Mesodermal cell (in vitro differentiated cells): Measurements from ENCODE around the gene LAMA3.

ENCODE experiments used
- H3K27ac ChIP-seq: 2 replicates; pipeline ENCODE4 v1.7.0; 2013; ENCODE audit warnings: mild to moderate bottlenecking, low read depth, low read length, moderate library complexity; ENCODE audit not compliant: severe bottlenecking
- H3K36me3 ChIP-seq: 2 replicates; pipeline ENCODE4 v1.7.1; 2013; ENCODE audit warnings: mild to moderate bottlenecking, low read length, moderate library complexity; ENCODE audit not compliant: control insufficient read depth, insufficient read depth
- H3K4me1 ChIP-seq: one replicate; pipeline ENCODE4 v1.7.1; 2013; ENCODE audit warnings: mild to moderate bottlenecking, low read length; ENCODE audit not compliant: insufficient read depth, control insufficient read depth, poor library complexity, severe bottlenecking
- H3K4me3 ChIP-seq: 2 replicates; pipeline ENCODE4 v1.7.0; 2013; ENCODE audit warnings: low read length, control low read depth, mild to moderate bottlenecking; ENCODE audit not compliant: insufficient read depth, poor library complexity, severe bottlenecking; ENCODE audit errors: extremely low read depth
- H3K9me3 ChIP-seq: 2 replicates; pipeline ENCODE4 v1.7.1; 2013; ENCODE audit warnings: mild to moderate bottlenecking, low read length, moderate library complexity; ENCODE audit not compliant: control insufficient read depth
- WGBS, 2 experiments: methylation state at CpG; one replicate each; pipeline ENCODE4 v1.1.5; 2013; ENCODE audit warnings: missing lambda C conversion rate in 2 of 2; ENCODE audit not compliant: insufficient coverage in 2 of 2; 5-methylcytosine and 5-hydroxymethylcytosine counted together

LAMA3 gene

GRCh38 chr18:23879126-23879525, 189.9 kb downstream of the LAMA3 start:
- Histone ChIP-seq H3K4me3 (no peak overlapping the region), H3K9me3 (no peaks in the 10 kb centered on the region), H3K4me1 (no peaks in the 10 kb centered on the region), H3K36me3 (no peaks in the 10 kb centered on the region), H3K27ac (no peak overlapping the region)
- 93% methylated on average over 13 of the region's 13 CpGs for WGBS, 2 experiments

DNA sequence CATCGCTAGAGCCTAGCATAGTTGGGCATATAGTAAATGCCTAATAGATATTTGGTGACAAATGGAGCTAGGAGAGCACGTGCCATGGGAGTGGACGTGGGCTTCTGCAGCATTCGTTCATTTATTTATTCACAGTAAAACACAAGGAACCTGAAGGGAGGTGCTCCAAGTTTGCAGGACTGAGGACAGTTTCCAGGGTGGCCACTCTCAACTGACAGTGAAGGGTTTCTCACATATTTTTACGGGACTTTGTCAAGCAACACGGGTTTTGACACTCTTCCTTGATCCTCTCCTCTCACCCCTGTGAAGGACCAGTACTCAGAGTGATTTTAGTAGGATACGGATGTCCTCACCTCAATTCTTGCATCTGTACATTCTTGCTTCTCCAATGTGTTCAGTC, 190.3 kb downstream of the LAMA3 start:
- Histone ChIP-seq H3K4me3 (no peak overlapping the region), H3K4me1 (no peaks in the 10 kb centered on the region), H3K9me3 (no peaks in the 10 kb centered on the region), H3K36me3 (no peaks in the 10 kb centered on the region), H3K27ac (no peak overlapping the region)
- 85 to 89% methylated on average over 6 of the region's 7 CpGs for WGBS, 2 experiments

GRCh38 chr18:23879966-23880565, 190.8 kb downstream of the LAMA3 start:
- Histone ChIP-seq H3K4me1 (no peaks in the 10 kb centered on the region), H3K9me3 (no peaks in the 10 kb centered on the region), H3K4me3 (no peak overlapping the region), H3K36me3 (no peaks in the 10 kb centered on the region), H3K27ac (no peak overlapping the region)
- 88 to 92% methylated on average over 3 to 4 of the region's 6 CpGs for whole genome bisulfite sequencing, 2 experiments

GRCh38 chr18:23880931-23881617, 191.8 kb downstream of the LAMA3 start:
- Histone ChIP-seq H3K4me3 (no peak overlapping the region), H3K27ac (no peak overlapping the region), H3K36me3 (no peaks in the 10 kb centered on the region), H3K9me3 (no peaks in the 10 kb centered on the region), H3K4me1 (no peaks in the 10 kb centered on the region)
- WGBS, 2 experiments, result no CpG with 5 or more reads among the region's 2 CpGs

- Histone ChIP-seq H3K27ac (no peak overlapping the region), H3K4me1 (no peaks in the 10 kb centered on the region), H3K36me3 (no peaks in the 10 kb centered on the region), H3K9me3 (no peaks in the 10 kb centered on the region), H3K4me3 (no peak overlapping the region)
- 85 to 86% methylated on average over 7 to 8 of the region's 8 CpGs for WGBS, 2 experiments
These were observed 192.5 kb downstream of the LAMA3 start for GRCh38 chr18:23881778-23882177.

- Histone ChIP-seq H3K27ac (no peak overlapping the region), H3K9me3 (no peaks in the 10 kb centered on the region), H3K4me3 (no peak overlapping the region), H3K4me1 (no peaks in the 10 kb centered on the region), H3K36me3 (no peaks in the 10 kb centered on the region)
- WGBS, 2 experiments, result 89 to 92% methylated on average over 2 to 3 of the region's 4 CpGs
These were observed 193.5 kb downstream of the LAMA3 start for GRCh38 chr18:23882616-23883276.

DNA sequence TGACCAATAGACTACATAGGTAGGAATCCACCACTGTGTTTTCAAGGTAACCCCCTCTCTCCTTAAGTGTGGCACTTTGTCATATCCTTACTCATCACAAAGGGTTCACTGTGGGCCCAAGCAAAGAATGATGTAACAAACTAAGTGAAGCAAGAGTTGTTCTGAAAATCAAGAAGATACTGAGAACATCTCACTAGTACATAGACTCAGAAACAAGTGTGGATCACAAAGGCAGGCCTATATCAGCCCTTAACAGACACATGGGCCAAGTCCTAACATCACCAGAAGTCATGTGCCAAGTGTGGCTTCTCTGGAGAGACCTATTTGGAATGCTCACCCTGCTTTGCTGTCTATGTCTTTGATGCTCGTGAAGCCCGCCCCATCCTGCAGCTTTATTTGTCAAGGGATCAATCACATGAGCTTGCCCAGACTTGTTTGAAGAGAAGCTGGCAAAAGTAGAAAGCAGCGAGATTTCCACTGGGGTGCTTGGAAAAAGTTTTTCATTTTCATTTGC, 194.1 kb downstream of the LAMA3 start:
- WGBS, 2 experiments, result 88% methylated on average over 3 of the region's 3 CpGs
- H3K4me3 ChIP-seq, result no peak overlapping the region
- no peak overlapping the region for H3K27ac ChIP-seq
- H3K36me3 ChIP-seq, result no peaks in the 10 kb centered on the region
- H3K9me3 ChIP-seq, result no peaks in the 10 kb centered on the region
- no peaks in the 10 kb centered on the region for H3K4me1 ChIP-seq

DNA sequence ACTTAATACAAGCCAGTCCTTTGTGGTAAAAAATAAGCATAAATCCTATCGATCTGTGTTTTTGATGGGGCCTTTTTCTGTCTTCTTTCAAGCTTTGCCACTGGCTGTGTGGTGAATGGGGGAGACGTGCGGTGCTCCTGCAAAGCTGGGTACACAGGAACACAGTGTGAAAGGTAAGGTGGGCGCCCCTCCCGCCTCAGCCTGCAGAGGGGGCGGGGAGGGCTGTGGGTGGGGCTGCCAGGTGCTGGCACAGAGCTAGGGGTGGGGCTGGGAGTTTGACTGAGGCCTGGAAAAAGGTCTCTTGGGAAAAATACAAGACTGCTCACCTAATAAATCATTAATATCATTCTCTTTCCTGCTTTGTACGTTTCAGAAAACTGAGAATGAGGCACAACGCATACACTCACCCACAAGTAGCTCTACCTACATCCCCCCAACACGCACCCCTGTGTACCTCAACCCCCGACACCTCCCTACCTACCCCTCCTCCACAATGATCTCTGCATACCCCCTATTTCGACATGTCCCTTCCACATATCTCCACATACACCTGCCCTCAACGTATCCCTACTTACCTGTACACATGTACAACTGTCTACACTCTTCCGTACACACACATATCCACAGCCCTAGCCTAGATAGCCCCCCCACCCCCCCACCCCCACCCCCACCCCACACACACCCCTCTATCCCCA, 195.6 kb downstream of the LAMA3 start:
- Histone ChIP-seq H3K27ac (no peak overlapping the region), H3K4me3 (no peak overlapping the region), H3K9me3 (no peaks in the 10 kb centered on the region), H3K36me3 (no peaks in the 10 kb centered on the region), H3K4me1 (no peaks in the 10 kb centered on the region)
- WGBS, 2 experiments, result 86 to 89% methylated on average over 6 to 8 of the region's 13 CpGs

GRCh38 chr18:23885750-23886149, 196.5 kb downstream of the LAMA3 start:
- no peak overlapping the region for H3K27ac ChIP-seq
- H3K4me1 ChIP-seq, result no peaks in the 10 kb centered on the region
- no peak overlapping the region for H3K4me3 ChIP-seq
- no peaks in the 10 kb centered on the region for H3K36me3 ChIP-seq
- 80 to 83% methylated on average over 1 of the region's 2 CpGs for WGBS, 2 experiments
- no peaks in the 10 kb centered on the region for H3K9me3 ChIP-seq

GRCh38 chr18:23887035-23887434, 197.8 kb downstream of the LAMA3 start:
- Histone ChIP-seq H3K4me1 (no peaks in the 10 kb centered on the region), H3K9me3 (no peaks in the 10 kb centered on the region), H3K4me3 (no peak overlapping the region), H3K36me3 (no peaks in the 10 kb centered on the region), H3K27ac (no peak overlapping the region)
- 93 to 100% methylated on average over 2 to 3 of the region's 3 CpGs for WGBS, 2 experiments
